ENCODE data around the gene NEIL1. TPM values are rescaled to one million over a fixed set of nuclear protein-coding genes. Genes with fewer than 3 reads are reported as not detected.

Gene NEIL1
- total and polyA plus RNA-seq, 2 of the 8 experiments (the other 6 are each of a cell fraction or from before 2014, with no cell fraction given), result 10.4 to 10.9 TPM

- H3K4me3 ChIP-seq (ENCODE audit: extremely low read depth in 1 of 4, insufficient read depth in 2 of 4, low read depth in 3 of 4, low read length in 4 of 4), result no peak overlapping the region
- no peak overlapping the region for H3K4me2 ChIP-seq (ENCODE audit: insufficient read depth in 1 of 2, low read depth in 2 of 2, low read length in 2 of 2)
- H3K23me2 ChIP-seq (ENCODE audit: low read depth, low read length), result no peaks in the 10 kb centered on the region
- H3K9me3 ChIP-seq (ENCODE audit: insufficient read depth in 2 of 2, low read depth in 1 of 2, low read length in 1 of 2), result no peaks in the 10 kb centered on the region
- H4K5ac ChIP-seq (ENCODE audit: insufficient read length, low read depth, low read length), result no peak overlapping the region
- DNase-seq (ENCODE audit: low read depth in 1 of 2, low spot score in 2 of 2) (no peak), FAIRE-seq (no peak)
- no peak overlapping the region for H3K56ac ChIP-seq (replicated peaks; ENCODE audit: insufficient read length, low read depth, low read length)
- ChIA-PET CTCF (ENCODE audit: partially characterized antibody) (interaction anchor here (1.4 kb wide), 1 partner anchor 8 kb away, joined by 5 read pairs; no protein-coding TSS in a partner anchor), POLR2A (ENCODE audit: partially characterized antibody) (interaction anchor here (0.7 to 6.5 kb wide), 4 partner anchors 9 to 20 kb away, joined by 3 to 69 read pairs (median 6); partner anchors contain the start of genes MAN2C1 and NEIL1)
- peaks cover 0 to 5% of the 10 kb centered on the region in 2 experiments for H4K20me1 ChIP-seq (replicated peaks in 1 of 2; ENCODE audit: control insufficient read depth in 1 of 2, insufficient read depth in 2 of 2, low read length in 2 of 2)
- H3K79me1 ChIP-seq (ENCODE audit: low read depth, low read length), result no peaks in the 10 kb centered on the region
- WGBS, 2 experiments (ENCODE audit: extremely low coverage in 1 of 2, insufficient coverage in 1 of 2, insufficient read length in 1 of 2, insufficient replicate concordance in 2 of 2, low coverage in 1 of 2, low lambda C conversion rate in 2 of 2, missing lambda C conversion rate in 1 of 2), result 90% methylated on average over 15 of the region's 15 CpGs; no CpG with 5 or more reads in 1 of the 2 experiments
- H2AK5ac ChIP-seq (ENCODE audit: low read depth, low read length), result no peak overlapping the region
- H3K27me3 ChIP-seq (replicated peaks in 1 of 4; ENCODE audit: control insufficient read depth in 3 of 4, extremely low read depth in 1 of 4, insufficient read depth in 3 of 4, low read length in 3 of 4), result no peaks in the 10 kb centered on the region
- H3K14ac ChIP-seq (ENCODE audit: insufficient read length), result no peak overlapping the region
- H2BK20ac ChIP-seq (ENCODE audit: low read length), result no peak overlapping the region
- H3K23ac ChIP-seq (ENCODE audit: insufficient read length), result no peak overlapping the region
- no peak overlapping the region for H2AFZ ChIP-seq (ENCODE audit: low read length)
- no peaks in the 10 kb centered on the region for H3K4me1 ChIP-seq (replicated peaks in 1 of 4; ENCODE audit: control insufficient read depth in 3 of 4, insufficient read depth in 4 of 4, low read length in 3 of 4)
- no peak overlapping the region for H4K91ac ChIP-seq (replicated peaks; ENCODE audit: insufficient read length, low read length)
- H3K18ac ChIP-seq (ENCODE audit: extremely low read depth, low read length), result no peak overlapping the region
- no peak overlapping the region for H2BK5ac ChIP-seq (ENCODE audit: low read depth, low read length)
- no peak overlapping the region for H2BK15ac ChIP-seq (ENCODE audit: low read length)
- no peak overlapping the region for H3K4ac ChIP-seq (replicated peaks; ENCODE audit: insufficient read length, low read depth, low read length)
- H4K8ac ChIP-seq (ENCODE audit: extremely low read depth, insufficient read depth, low read length), result no peak overlapping the region
- no peak overlapping the region for H2BK12ac ChIP-seq (ENCODE audit: low read depth, low read length)
- no peaks in the 10 kb centered on the region for H3K79me2 ChIP-seq (ENCODE audit: control insufficient read depth in 1 of 2, insufficient read depth in 2 of 2, low read length in 2 of 2)
- no peak overlapping the region for H2BK120ac ChIP-seq (replicated peaks; ENCODE audit: low read depth, low read length)
- peaks cover 0 to 25% (median 3%) of the 10 kb centered on the region in 4 experiments; a peak in 5 of 8 replicates for H3K36me3 ChIP-seq (ENCODE audit: control insufficient read depth in 2 of 4, insufficient read depth in 4 of 4, low read length in 3 of 4)
- H3K27ac ChIP-seq (ENCODE audit: low read depth, low read length), result no peak overlapping the region
- no peak overlapping the region for H3K9ac ChIP-seq (replicated peaks in 1 of 4; ENCODE audit: extremely low read depth in 1 of 4, low read depth in 3 of 4, low read length in 3 of 4)
- TF ChIP-seq FOSL1 (IDR thresholded peaks at IDR 0.05; ENCODE audit: insufficient read depth, low read depth, low read length), result no peak
Observed at GRCh38 chr15:75359537-75360250, 12.9 kb downstream of the NEIL1 start.
